HG02938 (cell line): ENCODE data around the gene FNDC3B.
A peak's percentile ranks its signal among the peaks of the same experiment; 100 is the strongest.
"Not testable (repeated sequence)": the region's sequence is repeated elsewhere in the genome, so short reads cannot be mapped to it uniquely, and the experiment has no call there.

Source experiments
- ATAC-seq: cut with Tn5 transposase; IDR thresholded peaks from one replicate; pipeline ENCODE4 v1.9.1; 2021; ENCODE audit warnings: mild to moderate bottlenecking, moderate library complexity; ENCODE audit not compliant: unreplicated experiment

FNDC3B gene

DNA sequence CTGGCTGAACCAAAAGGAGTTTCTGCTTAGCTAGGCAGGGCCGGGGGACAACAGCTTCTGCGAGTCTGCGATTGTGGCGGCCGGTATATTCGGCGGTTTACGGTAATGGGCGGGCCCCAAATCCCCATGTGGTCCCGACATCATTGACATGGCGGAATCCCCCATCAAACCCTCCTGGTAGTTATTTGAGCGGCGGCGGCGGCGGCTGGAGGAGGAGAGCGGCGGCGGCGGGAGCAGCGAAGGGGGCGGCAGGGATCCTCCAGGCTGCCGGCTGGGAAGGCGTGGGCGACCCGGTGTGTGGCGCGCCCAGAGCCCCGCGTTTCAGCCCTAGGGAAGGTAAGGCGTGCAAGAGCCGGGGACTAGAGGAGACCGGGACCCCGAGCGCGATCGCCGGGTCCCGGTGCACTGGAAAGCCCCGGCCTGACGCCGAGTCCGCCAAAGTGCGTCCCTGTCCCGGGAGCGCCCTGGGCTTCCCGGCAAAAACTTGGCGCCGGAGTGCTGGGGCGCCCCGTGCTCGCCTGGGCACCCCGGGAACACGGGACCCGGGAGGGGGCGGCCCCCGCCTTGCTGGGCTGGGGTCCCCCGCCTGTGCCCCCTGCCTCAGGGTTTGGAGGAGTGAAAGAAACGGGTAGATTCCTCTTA is at the start of gene FNDC3B:
Gene FNDC3B (plus strand): TSS at position 143 of the 642 bp plus-strand sequence. CDS start 72,902 bp downstream, outside the sequence.
- peak; percentile 76 for ATAC-seq

DNA sequence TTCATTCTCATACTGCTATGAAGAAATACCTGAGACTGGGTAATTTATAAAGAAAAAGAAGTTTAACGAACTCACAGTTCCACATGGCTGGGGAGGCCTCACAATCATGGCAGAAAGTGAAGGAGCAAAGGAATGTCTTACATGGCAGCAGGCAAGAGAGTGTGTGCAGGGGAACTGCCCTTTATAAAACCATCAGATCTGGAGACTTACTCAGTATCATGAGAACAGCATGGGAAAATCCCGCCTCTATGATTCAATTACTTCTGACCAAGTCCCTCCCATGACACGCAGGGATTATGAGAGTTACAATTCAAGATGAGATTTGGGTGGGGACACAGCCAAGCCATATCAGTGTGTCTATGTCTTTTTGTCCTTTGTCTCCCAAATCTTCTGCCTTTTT is 49.1 kb upstream of the FNDC3B start:
- ATAC-seq = not testable (repeated sequence)

DNA sequence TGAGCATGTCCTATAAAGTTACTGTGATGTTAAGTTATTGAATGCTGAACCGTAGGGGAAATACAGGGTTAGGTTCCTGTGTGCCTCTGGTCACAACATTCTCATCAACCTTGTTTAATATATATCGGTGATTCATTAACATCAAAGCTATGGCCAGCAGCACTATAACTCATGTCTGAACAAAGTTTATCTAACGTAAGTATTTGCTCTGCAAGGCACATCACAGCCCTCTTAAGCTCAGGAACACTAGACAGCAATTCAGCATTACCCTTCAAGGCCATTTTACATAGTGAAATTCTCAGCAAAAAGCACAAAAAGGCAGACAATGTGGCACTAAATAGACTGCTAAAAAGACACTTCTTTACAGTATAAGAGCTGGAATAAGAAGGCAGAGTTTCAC is 48.2 kb upstream of the FNDC3B start:
- no peak for ATAC-seq

DNA sequence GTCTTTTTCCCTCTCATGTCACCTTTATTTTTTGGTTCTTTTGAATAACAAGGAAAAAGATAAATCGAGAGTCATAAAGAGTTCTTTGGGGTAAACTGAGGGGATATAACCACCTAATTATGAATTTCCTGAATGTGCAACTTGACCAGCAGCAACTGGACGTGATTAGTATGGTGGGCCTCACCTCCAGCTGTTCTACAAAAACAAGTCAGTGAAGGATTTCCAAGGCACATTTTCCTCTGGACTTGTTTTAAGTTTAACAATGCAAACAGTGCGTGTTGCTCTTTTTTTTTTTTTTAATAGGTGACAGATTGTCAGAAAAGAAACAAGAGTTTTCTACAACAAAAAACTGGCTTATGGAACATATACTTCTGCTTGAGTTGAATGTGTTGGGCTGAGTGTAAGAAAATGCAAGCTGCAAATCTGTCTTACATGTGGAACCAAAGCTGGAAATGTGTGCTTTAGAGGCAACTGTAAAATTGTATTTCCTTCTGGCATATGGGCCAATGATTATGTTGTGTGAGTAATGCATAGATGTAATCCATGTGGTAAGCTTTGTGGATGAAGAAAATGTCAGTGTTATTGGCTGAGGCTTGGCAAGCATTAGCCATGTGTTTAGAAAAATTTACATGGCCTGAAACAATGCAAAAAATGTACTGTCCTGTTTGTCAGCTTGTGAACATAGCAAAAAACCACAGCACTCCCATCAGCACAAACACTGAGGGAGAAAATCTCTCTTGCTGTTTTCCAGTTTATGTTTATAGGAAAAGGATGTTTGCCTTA is 44.5 kb upstream of the FNDC3B start:
- ATAC-seq = no peak

DNA sequence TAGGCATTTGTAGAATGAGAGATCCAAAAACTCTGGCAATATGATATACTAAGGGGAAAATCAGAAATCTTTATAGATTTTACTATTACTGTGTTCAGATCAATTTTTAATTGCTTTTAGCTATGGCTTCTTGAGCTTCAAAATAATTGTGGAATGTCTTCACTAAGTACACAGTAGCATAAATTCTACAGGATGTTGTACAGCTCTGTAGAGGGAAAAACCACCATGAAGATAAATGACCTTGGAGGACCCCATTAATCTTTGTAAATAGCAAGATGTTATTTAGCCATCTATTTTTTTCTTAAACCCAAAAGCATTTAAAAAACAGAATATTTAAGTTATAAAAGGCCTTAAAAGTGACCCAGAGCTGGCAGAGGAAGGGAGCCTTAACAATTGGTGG is 43.9 kb upstream of the FNDC3B start:
- no peak for ATAC-seq

DNA sequence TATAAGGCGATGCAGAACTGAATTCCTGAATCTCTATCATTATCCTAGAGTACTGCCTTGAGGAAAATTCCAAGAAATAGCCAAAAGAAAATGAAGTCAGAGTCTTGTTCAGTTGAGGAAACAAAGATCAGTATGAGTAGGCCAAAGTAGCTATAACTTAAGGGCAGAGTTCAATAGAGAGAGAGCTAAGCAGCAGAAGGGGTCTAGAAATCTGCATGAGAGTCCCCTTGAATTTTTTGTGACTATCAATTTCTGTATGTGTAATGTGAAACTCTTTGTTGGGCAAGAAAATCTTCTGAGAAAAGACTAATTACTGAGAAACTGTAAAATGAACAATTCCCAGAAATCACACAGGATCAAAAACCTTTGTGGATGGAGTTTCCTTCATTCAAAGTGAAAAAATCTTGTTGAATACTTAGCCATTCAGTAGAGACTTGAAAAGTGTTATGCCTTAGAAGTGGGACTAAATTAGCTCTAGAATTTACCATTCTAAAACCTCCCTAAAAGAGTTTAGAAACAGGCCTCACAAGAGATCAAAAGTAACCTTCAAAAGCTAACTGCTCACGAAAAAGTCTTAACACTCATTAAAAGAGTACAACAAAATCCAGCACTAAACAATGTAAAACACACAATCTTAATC is 43.1 kb upstream of the FNDC3B start:
- ATAC-seq = no peak

DNA sequence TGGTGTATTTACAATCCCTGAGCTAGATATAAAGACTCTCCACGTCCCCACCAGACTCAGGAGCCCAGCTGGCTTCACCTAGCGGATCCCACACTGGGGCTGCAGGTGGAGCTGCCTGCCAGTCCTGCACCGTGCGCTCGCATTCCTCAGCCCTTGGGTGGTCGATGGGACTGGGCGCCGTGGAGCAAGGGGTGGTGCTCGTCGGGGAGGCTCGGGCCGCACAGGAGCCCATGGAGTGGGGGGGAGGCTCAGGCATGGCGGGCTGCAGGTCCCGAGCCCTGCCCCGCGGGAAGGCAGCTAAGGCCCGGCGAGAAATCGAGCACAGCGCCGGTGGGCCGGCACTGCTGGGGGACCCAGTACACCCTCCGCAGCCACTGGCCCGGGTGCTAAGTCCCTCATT is 40.6 kb upstream of the FNDC3B start:
- not testable (repeated sequence) for ATAC-seq

DNA sequence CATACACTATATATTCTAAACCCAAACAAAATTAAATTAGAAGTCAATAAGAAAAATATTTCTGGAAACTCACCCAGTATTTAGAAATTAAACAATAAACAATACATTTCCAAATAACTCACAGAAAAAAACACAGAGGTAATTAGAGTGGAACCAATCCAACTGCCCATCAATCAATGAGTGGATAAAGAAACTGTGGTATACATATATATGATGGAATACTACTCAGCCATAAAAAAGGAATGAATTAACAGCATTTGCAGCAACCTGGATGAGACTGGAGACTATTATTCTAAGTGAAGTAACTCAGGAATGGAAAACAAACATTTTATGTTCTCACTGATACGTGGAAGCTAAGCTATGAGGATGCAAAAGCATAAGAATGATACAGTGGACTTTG is 37.8 kb upstream of the FNDC3B start:
- ATAC-seq = not testable (repeated sequence)

DNA sequence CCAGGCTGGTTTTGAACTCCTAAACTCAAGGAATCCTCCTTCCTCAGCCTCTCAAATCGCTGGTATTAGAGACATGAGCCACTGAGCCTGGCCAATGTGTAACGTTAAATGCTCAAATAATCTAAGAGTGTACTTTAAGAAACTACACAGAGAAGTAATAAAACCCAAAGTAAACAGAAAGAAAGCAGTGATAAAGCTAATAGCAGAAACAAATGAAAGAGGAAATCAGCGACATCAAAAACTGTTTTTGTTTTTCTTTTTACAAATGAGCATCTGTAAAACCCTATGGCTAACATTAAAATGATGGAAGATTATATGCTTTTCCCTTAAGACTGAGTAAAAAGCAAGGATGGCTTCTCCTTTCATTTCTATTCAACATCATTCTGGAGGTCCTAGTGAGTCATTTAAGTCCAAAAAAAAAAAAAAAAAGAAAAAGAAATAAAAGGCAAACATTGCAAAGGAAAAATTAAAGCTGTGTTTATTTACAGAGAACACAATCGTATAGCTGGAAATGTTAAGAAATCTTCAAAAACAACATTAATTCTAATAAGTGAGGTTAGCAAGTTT is 36.8 kb upstream of the FNDC3B start:
- no peak for ATAC-seq

DNA sequence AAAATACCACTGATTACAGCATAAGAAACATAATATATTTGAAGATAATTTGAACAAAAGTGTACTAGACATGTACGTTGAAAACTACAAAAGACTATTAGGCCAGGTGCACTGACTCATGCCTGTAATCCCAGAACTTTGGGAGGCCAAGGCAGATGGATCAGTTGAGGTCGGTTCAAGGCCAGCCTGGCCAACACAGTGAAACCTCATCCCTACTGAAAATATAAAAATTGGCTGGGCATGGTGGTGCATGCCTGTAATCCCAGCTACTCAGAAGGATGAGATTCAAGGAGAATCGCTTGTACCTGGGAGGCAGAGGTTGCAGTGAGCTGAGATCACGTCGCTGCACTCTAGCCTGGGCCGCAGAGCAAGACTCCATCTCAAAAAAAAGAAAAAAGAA is 36.2 kb upstream of the FNDC3B start:
- no peak for ATAC-seq

DNA sequence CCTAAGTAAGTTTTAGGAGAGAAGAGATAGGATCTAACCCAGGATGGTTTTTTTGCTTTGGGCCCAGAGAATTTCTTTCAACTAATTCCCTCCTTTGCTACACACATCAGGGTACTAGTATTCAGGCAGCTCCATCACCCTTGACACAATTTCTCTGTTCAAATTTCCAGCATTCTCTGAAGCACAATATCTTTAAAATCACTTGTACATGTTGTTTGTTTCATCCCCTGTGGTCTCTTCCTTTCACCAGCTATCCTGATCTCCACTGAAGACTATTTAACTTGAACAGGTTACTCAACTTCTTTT is 32.4 kb upstream of the FNDC3B start:
- ATAC-seq = no peak

DNA sequence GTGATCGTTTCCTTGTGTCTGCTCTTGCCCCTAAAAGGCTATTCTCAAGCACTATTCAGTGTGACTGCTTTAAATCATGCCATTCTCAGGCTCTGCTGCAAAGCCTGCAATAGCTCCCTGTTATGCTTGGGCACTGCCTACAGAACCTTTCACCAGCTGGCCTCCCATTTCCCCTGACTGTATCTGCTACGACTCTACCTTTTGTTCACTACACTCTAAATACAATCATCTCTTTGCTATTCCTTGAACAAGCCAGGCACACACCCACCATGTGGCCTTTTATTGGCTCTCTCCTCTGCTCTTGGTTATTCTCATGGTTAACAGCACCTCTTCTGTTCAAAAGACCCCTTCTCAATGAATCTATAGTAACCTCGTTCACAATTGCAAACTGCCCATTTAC is 29.6 kb upstream of the FNDC3B start:
- no peak for ATAC-seq

DNA sequence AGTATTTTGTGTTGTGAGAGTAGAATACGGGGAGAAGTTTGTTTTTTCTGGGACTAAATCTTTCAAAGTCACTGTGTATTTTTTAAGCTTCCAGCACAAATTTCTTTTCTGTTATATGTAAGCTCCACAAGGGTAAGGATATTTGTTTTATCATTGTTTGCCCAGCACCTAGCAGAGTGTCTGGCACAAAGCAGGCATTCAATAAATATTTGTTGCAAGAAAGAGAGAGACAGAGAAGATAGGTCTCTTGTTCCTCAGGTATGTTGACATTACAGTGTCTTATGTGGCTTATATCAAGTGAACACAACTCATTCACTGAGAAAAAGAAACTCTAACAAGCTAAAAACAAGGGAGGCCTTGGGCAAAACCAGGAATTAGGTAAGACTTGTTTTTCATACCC is 26.6 kb upstream of the FNDC3B start:
- no peak for ATAC-seq

DNA sequence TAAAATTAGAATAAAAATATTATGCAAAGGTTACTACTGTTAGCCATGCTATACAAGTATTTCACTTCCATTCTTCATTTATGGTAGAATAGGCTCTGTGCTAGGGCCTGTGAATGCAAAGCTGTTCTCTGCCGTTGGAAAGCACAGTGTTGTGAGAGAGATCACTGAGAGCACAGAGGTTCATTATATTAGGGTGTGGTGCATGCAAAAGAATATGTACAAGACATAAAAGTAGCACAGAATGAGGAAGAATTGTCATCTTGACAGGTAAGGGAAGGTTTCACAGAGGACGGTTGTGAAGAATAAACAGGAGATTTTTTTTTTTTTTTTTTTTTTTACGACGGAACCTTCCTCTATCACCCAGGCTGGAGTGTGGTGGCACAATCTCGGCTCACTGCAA is 25.2 kb upstream of the FNDC3B start:
- ATAC-seq = no peak

DNA sequence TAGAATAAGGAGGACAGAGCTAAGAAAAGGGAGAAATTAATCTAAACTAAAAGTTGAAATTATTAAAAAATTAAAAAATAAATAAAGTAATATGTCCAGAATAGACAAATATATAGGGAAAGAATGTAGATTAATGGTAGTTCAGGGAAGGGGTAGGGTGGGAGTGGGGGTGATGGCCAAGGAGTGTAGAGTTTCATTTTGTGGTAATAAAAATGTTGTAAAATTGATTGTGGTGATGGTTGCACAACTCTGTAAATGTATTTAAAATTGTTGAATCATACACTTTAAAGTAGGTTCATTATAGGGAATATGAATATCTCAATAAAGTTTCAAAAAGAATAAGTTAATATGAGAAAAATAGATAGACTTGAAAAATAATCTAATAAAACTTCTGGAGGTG is 21.0 kb upstream of the FNDC3B start:
- ATAC-seq = no peak

DNA sequence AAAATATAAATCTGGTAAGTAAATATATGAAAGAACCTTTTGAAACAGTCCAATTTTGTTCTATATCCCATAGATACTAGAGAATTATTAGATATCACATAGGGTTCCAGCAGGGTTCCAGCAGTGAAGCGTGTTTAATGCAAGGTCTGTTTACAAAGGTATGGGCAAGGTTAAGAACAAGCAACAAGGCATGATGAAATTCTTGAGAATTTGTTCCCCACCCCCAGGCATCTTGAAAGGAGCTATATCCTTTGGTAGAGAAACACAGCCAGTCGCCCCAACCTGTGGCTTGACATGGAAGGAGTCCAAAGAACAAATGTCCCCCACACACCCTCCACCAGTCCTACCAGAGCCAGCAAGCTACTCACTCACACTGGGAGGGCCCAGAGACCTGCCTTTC is 18.6 kb upstream of the FNDC3B start:
- no peak for ATAC-seq

DNA sequence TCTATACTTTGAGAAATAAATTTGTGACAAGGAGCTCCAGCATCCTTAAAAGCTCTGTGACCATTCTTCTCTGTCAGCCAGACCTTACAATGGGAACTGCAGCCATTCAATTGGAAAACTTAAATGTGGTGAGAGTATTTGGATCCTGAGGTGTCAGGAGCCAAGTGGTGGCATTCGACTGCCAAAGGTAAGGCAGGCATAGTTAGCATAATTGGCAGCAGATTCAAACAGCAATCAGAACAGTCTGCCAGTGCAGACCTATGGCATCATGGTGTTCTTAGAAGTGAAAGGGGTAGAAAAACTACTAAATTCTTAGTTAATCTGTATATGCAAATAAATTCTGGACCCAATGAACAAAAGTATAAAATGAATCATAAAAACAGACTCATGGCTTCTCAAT is 18.2 kb upstream of the FNDC3B start:
- no peak for ATAC-seq

DNA sequence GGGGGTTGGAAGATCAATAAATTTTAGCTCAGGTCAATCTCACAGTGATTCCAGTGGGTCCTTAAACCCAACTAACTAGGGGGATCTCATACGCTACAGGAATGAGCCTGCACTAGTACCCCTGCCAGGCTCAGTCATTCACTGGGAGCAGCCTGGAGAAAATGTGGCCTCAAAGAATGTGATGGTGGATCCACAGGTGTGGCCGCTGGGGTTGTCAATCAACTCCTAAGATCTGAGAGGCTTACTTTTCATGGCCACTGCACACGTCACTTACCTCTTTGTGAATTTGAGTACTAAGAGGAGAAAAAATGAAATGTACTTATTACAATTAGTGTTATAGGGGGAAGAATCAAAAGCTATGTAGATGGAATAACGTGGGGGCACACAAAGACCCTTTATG is 17.5 kb upstream of the FNDC3B start:
- ATAC-seq = no peak

DNA sequence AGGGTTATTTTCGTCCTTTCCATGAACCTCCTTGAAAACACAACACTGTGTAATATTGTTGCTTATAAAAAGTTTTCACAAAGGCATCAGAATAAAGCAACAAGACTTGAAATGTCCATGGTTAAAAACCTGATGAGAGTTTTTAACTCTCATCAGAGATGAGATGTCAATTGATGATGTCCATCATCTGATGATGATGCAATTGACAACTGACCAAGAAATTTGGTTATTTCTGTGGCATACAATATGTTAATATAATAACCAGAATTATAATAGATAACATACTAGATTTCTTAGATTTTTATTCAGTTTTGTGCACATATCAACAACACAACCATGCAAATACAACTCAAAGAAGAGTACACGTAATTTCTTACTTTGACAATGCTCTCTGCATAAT is 15.5 kb upstream of the FNDC3B start:
- no peak for ATAC-seq

DNA sequence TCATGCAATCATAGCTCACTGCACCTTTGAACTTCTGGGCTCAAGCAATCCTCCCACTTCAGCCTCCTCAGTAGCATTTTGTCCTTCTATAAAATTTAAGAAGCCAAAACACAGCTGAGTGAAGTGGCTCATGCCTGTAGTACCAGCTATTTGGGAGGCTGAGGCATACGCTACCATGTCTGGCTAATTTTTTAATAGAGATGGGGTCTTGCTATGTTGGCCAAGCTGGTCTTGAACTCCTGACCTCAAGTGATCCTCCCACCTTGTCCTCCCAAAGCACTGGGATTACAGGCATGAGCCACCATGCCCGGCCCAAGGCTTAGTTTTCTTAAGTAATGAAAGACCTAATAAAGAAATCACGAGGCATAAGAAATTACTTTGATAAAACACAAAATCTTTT is 14.7 kb upstream of the FNDC3B start:
- ATAC-seq = no peak

DNA sequence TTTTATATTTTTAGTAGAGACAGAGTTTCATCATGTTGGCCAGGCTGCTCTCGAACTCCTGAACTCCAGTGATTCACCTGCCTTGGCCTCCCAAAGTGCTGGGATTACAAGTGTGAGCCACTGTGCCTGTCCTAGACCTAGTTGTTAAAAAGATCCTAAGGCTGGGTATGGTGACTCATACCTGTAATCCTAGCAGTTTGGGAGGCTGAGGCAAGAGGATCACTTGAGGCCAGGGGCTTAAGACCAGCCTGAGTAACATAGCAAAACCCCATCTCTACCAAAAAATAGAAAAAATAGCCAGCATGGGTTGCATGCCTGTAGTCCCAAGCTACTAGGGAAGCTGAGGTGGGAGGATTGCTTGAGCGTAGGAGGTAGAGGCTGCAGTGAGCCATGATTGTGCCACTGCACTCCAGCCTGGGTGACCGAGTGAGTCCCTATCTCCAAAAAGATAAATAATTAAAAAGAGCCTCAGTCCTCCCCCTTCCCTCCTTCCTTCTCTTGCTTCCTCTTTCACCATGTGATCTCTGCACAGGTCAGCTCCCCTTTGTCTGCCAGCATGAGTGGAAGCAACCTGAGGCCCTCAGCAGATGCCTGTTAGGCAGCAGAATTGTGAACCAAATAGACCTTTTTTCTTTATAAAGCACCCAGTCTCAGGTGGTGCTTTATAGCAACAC is 9.8 kb upstream of the FNDC3B start:
- ATAC-seq = no peak
